GM23338 (cell line): ENCODE measurements around the gene TRIM31. TPM values are rescaled to one million over a fixed set of nuclear protein-coding genes. Genes with fewer than 3 reads are reported as not detected.

Experiments
- ATAC-seq: fragments of 200-7000 bp; cut with Tn5 transposase; 3 replicates; pipeline ENCODE4 v1.9.1; 2020
- DNase-seq: peaks from one replicate; pipeline ENCODE4 v3.0.0-alpha.2; 2015; ENCODE audit warnings: low spot score
- H2AFZ ChIP-seq: fragments of 200-600 bp; sonication (generic); 2 replicates; pipeline ENCODE4 v1.8.0; 2016; ENCODE audit warnings: antibody characterized with exemption, mild to moderate bottlenecking, moderate library complexity
- H3F3A ChIP-seq: fragments of 200-600 bp; sonication (generic); replicated peaks from 2 replicates; pipeline ENCODE4 v1.8.0; 2017; ENCODE audit warnings: antibody characterized with exemption, mixed run types, low read depth
- H3K27ac ChIP-seq: fragments of 200-600 bp; sonication (generic); 2 replicates; pipeline ENCODE4 v1.6.1; 2016; ENCODE audit warnings: low read depth
- H3K27me3 ChIP-seq: fragments of 200-600 bp; sonication (generic); 2 replicates; pipeline ENCODE4 v1.8.0; 2016; ENCODE audit warnings: mild to moderate bottlenecking, mixed run types, moderate library complexity; ENCODE audit not compliant: insufficient read depth
- H3K36me3 ChIP-seq: fragments of 200-600 bp; sonication (generic); 2 replicates; pipeline ENCODE4 v1.8.0; 2016; ENCODE audit warnings: mild to moderate bottlenecking; ENCODE audit not compliant: insufficient read depth
- H3K4me1 ChIP-seq: fragments of 200-600 bp; sonication (generic); 2 replicates; pipeline ENCODE4 v1.8.0; 2016; ENCODE audit warnings: mild to moderate bottlenecking, moderate library complexity; ENCODE audit not compliant: insufficient read depth
- H3K4me2 ChIP-seq: fragments of 200-600 bp; sonication (generic); 2 replicates; pipeline ENCODE4 v1.7.1; 2017; ENCODE audit warnings: mixed run types
- H3K4me3 ChIP-seq: fragments of 200-600 bp; sonication (generic); 2 replicates; pipeline ENCODE4 v1.6.1; 2016; ENCODE audit warnings: mixed run types
- H3K79me2 ChIP-seq: fragments of 200-600 bp; sonication (generic); replicated peaks from 2 replicates; pipeline ENCODE4 v1.8.0; 2017; ENCODE audit warnings: mild to moderate bottlenecking; ENCODE audit not compliant: insufficient read depth
- H3K9me2 ChIP-seq: fragments of 200-600 bp; sonication (generic); 2 replicates; pipeline ENCODE4 v1.8.0; 2017; ENCODE audit not compliant: insufficient read depth
- H4K20me1 ChIP-seq: fragments of 200-600 bp; sonication (generic); replicated peaks from 2 replicates; pipeline ENCODE4 v1.8.0; 2017; ENCODE audit warnings: mild to moderate bottlenecking; ENCODE audit not compliant: insufficient read depth
- H3K27ac Mint-ChIP-seq: 2 replicates; pipeline ENCODE4 v1.8.0; 2020; ENCODE audit warnings: inconsistent platforms, mild to moderate bottlenecking, moderate library complexity, mixed read lengths
- H3K27me3 Mint-ChIP-seq: 3 replicates; pipeline ENCODE4 v1.8.0; 2022; ENCODE audit warnings: low read depth, mild to moderate bottlenecking, moderate library complexity, mixed read lengths, inconsistent platforms; ENCODE audit not compliant: insufficient read depth, poor library complexity
- H3K36me3 Mint-ChIP-seq: 3 replicates; pipeline ENCODE4 v1.8.0; 2021; ENCODE audit warnings: low read depth, mild to moderate bottlenecking, inconsistent platforms, moderate library complexity, mixed read lengths
- H3K4me1 Mint-ChIP-seq: 3 replicates; pipeline ENCODE4 v1.8.0; 2020; ENCODE audit warnings: mild to moderate bottlenecking, inconsistent platforms, mixed read lengths
- H3K4me3 Mint-ChIP-seq: 3 replicates; pipeline ENCODE4 v1.8.0; 2021; ENCODE audit warnings: moderate library complexity, mild to moderate bottlenecking, inconsistent platforms, mixed read lengths
- H3K9me3 Mint-ChIP-seq: 3 replicates; pipeline ENCODE4 v1.8.0; 2020; ENCODE audit warnings: moderate library complexity, mild to moderate bottlenecking, inconsistent platforms, mixed read lengths
- CREB1 ChIP-seq: fragments of 250-450 bp; sonication (Bioruptor Pico); IDR thresholded peaks from 2 replicates; pipeline ENCODE4 v1.5.0; 2020; ENCODE audit warnings: low read depth, mild to moderate bottlenecking, moderate library complexity
- EZH2 ChIP-seq: fragments of 200-600 bp; sonication (generic); IDR thresholded peaks from one replicate; pipeline ENCODE4 v1.8.0; 2017; ENCODE audit warnings: antibody characterized with exemption, mild to moderate bottlenecking, low read depth; ENCODE audit not compliant: unreplicated experiment
- EZH2phosphoT487 ChIP-seq: fragments of 200-600 bp; sonication (generic); IDR thresholded peaks from one replicate; pipeline ENCODE4 v1.8.1; 2018; ENCODE audit warnings: antibody characterized with exemption; ENCODE audit not compliant: unreplicated experiment
- polyA plus RNA-seq: library from polyadenylated mRNA; unstranded; fragments of >200 nt; fragmentation: Nextera tagmentation; extraction: Ambion mirVana; gene quantifications from 2 replicates; pipeline ENCODE4 v1.2.1, GENCODE V29; 2016
- total RNA-seq: library from RNA; depleted of rRNA; stranded (reverse); fragments of >200 nt; shearing (Covaris generic); gene quantifications from 2 replicates; pipeline ENCODE4 v1.2.3, GENCODE V29; 2014
- TF ChIP-seq, protein P1 (sequence below), 2 experiments: fragments of 200-600 bp in 1 of 2; sonication (generic) in 1 of 2; conservative IDR thresholded peaks; 2 replicates each; pipeline versions ENCODE4 v1.5.1 to v1.6.1; 2016 to 2017; ENCODE audit warnings: antibody characterized with exemption in 2 of 2, low read depth in 2 of 2, mild to moderate bottlenecking in 2 of 2, moderate library complexity in 1 of 2

Gene TRIM31
- total and polyA plus RNA-seq, 2 experiments from 2014 or later = 0.26 TPM; not detected in 1

- H3K27me3 ChIP-seq = peaks cover 100% of the 10 kb centered on the region
- peak overlapping the region; percentile 79 for H3K4me3 ChIP-seq
- TF ChIP-seq, protein P1, sequence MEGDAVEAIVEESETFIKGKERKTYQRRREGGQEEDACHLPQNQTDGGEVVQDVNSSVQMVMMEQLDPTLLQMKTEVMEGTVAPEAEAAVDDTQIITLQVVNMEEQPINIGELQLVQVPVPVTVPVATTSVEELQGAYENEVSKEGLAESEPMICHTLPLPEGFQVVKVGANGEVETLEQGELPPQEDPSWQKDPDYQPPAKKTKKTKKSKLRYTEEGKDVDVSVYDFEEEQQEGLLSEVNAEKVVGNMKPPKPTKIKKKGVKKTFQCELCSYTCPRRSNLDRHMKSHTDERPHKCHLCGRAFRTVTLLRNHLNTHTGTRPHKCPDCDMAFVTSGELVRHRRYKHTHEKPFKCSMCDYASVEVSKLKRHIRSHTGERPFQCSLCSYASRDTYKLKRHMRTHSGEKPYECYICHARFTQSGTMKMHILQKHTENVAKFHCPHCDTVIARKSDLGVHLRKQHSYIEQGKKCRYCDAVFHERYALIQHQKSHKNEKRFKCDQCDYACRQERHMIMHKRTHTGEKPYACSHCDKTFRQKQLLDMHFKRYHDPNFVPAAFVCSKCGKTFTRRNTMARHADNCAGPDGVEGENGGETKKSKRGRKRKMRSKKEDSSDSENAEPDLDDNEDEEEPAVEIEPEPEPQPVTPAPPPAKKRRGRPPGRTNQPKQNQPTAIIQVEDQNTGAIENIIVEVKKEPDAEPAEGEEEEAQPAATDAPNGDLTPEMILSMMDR (conservative IDR thresholded peaks at IDR 0.05; ENCODE audit: low read depth in 2 of 2) = no peak
- TF ChIP-seq EZH2phosphoT487 (peak; percentile 12), EZH2 (no peak)
- ATAC-seq = peak; percentile 49
- Mint-ChIP-seq H3K4me3 (peak overlapping the region; percentile 87), H3K9me3 (peaks cover 2% of the 10 kb centered on the region; the same call in 1 of the 3 replicates), H3K36me3 (peaks cover 4% of the 10 kb centered on the region; the same call in 1 of the 3 replicates), H3K27me3 (peaks cover 69% of the 10 kb centered on the region), H3K4me1 (peaks cover 30% of the 10 kb centered on the region), H3K27ac (no peak overlapping the region)
- H3K9me2 ChIP-seq = peaks cover 2% of the 10 kb centered on the region; the same call in 1 of the 2 replicates
- H2AFZ ChIP-seq = peak overlapping the region; percentile 100
- H3F3A ChIP-seq = 0 out of 2 replicates have a peak, but pooled peaks cover 5% of the 10 kb centered on the region
- H4K20me1 ChIP-seq = peaks cover 6% of the 10 kb centered on the region; the same call in 1 of the 2 replicates
- peak overlapping the region; percentile 99 for H3K4me2 ChIP-seq
- peaks cover 23% of the 10 kb centered on the region for H3K4me1 ChIP-seq
- no peaks in the 10 kb centered on the region for H3K79me2 ChIP-seq
- no peak overlapping the region for H3K27ac ChIP-seq
- H3K36me3 ChIP-seq = no peaks in the 10 kb centered on the region
- DNase-seq = peak; percentile 78
Observed at GRCh38 chr6:30074331-30075093, 38.4 kb downstream of the TRIM31 start.

DNA sequence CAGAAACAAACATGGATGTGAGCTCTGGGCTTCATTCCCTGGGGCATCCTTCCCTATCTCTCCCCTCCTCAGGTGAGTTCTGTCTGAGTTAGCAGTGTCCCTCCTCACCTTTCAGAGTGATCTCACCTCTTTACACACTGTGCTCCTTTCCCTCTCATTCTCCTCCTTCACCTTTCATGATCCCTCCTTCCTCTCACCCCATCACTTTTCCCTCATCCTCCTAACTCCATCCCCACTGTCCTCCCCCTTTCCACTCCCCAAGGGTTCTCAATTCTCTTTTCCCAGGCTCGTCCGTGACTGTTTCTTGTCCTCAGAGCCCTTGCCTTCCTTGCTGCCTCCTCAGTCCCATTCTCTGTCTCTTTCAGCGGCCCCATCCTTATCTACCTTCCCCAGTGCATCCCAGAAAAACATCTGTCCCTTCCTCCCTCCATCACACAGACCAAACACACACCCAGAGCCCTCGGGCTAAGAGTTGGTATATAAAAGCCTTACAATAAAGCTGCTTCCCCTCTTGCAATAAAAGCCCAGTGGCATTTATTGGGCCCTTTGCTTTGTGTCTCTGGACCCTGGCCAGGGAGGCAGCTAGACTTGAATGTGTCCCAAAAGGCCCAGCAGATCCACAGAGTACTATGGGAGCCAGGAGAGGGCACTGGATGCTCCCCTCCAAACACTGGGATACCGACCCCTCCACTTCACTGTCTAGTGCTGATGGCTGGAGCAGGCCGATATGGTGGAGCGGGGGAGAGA lies 39.2 kb downstream of the TRIM31 start:
- H3K27me3 Mint-ChIP-seq = peaks cover 70% of the 10 kb centered on the region

More for the DNA sequence above, 39.2 kb downstream of the TRIM31 start:
- Histone ChIP-seq H3K4me3 (peak overlapping the region; percentile 79), H3K9me2 (peaks cover 2% of the 10 kb centered on the region; the same call in 1 of the 2 replicates), H3K36me3 (no peaks in the 10 kb centered on the region), H3K79me2 (no peaks in the 10 kb centered on the region), H3F3A (0 out of 2 replicates have a peak, but pooled peaks cover 5% of the 10 kb centered on the region), H2AFZ (peak overlapping the region; percentile 100), H3K27ac (no peak overlapping the region), H3K4me1 (peaks cover 23% of the 10 kb centered on the region), H3K27me3 (peaks cover 93% of the 10 kb centered on the region), H3K4me2 (peak overlapping the region; percentile 99), H4K20me1 (peaks cover 6% of the 10 kb centered on the region; the same call in 1 of the 2 replicates)
- TF ChIP-seq, protein P1 (conservative IDR thresholded peaks at IDR 0.05; ENCODE audit: low read depth in 2 of 2) = 0 out of 4 replicates have a peak, but pooled peaks of 1 of the 2 experiments have one; percentile 4
- TF ChIP-seq CREB1 (CRISPR knock-in tag) = no peak
- Mint-ChIP-seq H3K36me3 (peaks cover 4% of the 10 kb centered on the region; the same call in 1 of the 3 replicates), H3K9me3 (peaks cover 2% of the 10 kb centered on the region; the same call in 1 of the 3 replicates), H3K4me1 (peaks cover 30% of the 10 kb centered on the region), H3K4me3 (peak overlapping the region; percentile 87), H3K27ac (no peak overlapping the region)
- no peak for DNase-seq
- no peak for ATAC-seq
